ENCODE measurements around the gene GRIP2.

Gene GRIP2

DNA sequence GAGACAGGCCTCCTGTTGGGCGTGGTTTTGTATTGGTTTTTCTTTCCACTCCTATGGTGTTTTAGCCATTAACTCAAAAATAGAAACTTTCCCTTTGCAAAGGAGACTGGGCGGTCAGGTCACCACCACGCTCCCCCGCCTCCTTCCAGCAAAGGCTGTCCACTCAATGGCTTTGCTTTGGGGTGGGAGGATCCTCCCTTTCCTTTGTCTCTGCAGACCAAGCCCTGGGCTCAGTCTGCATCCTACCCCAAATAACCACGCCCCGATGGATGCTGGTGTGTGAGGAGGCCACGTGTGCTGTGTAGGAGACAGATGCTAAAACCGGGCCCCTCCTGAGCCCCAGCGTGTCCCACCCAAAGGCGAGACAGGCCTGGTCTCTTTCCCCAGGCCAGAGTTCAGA lies 68.5 kb downstream of the GRIP2 start:
- Histone ChIP-seq H3K4me1 (ENCODE audit: control insufficient read depth, insufficient read depth, low read length, poor library complexity, severe bottlenecking) (no peaks in the 10 kb centered on the region), H3K27ac (ENCODE audit: insufficient read depth, low read length, poor library complexity, severe bottlenecking) (no peak overlapping the region), H3K27me3 (replicated peaks; ENCODE audit: control insufficient read depth, insufficient read depth, low read length, poor library complexity, severe bottlenecking) (no peaks in the 10 kb centered on the region), H3K36me3 (ENCODE audit: control insufficient read depth, insufficient read depth, low read length) (peaks cover 71% of the 10 kb centered on the region), H3K4me3 (ENCODE audit: insufficient read depth, low read depth, low read length, poor library complexity, severe bottlenecking) (no peak overlapping the region), H3K9me3 (ENCODE audit: control insufficient read depth, low read length) (no peaks in the 10 kb centered on the region)
- DNase-seq, result no peak

DNA sequence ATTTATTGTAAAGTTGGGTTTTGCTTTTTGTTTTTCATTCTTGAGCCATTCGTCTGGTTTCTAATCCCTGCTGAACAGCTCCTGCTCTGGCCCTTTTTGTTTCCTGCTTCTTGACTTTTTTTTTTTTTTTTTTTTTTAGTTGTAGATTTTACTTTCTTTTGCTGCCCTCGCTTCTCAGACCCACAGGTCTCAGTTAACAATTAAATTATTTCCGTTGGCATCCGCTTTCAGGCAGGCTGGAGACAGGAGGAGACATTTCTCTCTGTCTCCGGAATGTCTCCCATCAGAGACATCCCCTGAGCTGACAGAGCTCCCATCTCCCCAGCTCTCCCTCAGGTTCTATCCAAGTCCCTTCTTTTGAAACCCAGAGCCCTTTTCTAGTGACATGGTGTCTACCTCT lies 69.1 kb downstream of the GRIP2 start:
- H3K9me3 ChIP-seq (ENCODE audit: control insufficient read depth, low read length), result no peaks in the 10 kb centered on the region
- H3K4me3 ChIP-seq (ENCODE audit: insufficient read depth, low read depth, low read length, poor library complexity, severe bottlenecking), result no peak overlapping the region
- H3K4me1 ChIP-seq (ENCODE audit: control insufficient read depth, insufficient read depth, low read length, poor library complexity, severe bottlenecking), result no peaks in the 10 kb centered on the region
- no peak overlapping the region for H3K27ac ChIP-seq (ENCODE audit: insufficient read depth, low read length, poor library complexity, severe bottlenecking)
- H3K36me3 ChIP-seq (ENCODE audit: control insufficient read depth, insufficient read depth, low read length), result peaks cover 69% of the 10 kb centered on the region
- DNase-seq, result no peak
- no peaks in the 10 kb centered on the region for H3K27me3 ChIP-seq (replicated peaks; ENCODE audit: control insufficient read depth, insufficient read depth, low read length, poor library complexity, severe bottlenecking)

DNA sequence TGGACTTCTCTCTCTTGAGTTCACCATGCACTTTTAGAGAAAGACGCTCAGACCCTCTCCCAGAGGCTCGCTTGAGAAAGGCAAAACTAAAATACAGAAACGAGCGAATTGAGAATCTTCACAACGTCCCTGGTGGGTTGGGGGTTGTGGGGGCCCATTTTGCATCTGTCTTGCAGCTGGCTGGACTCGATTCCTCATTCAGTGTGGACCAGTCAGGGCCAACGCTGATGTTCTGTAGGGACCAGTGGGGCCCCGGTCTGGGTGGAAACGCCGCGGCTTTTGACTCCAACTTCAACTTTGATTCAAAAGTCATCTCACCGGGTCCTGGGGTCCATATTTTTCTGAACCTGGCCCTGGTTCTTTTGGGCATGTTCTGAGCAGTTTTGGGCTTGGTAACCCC lies 69.7 kb downstream of the GRIP2 start:
- no peak for DNase-seq
- Histone ChIP-seq H3K9me3 (ENCODE audit: control insufficient read depth, low read length) (no peaks in the 10 kb centered on the region), H3K36me3 (ENCODE audit: control insufficient read depth, insufficient read depth, low read length) (peaks cover 68% of the 10 kb centered on the region), H3K27me3 (replicated peaks; ENCODE audit: control insufficient read depth, insufficient read depth, low read length, poor library complexity, severe bottlenecking) (no peaks in the 10 kb centered on the region), H3K27ac (ENCODE audit: insufficient read depth, low read length, poor library complexity, severe bottlenecking) (no peak overlapping the region), H3K4me3 (ENCODE audit: insufficient read depth, low read depth, low read length, poor library complexity, severe bottlenecking) (no peak overlapping the region), H3K4me1 (ENCODE audit: control insufficient read depth, insufficient read depth, low read length, poor library complexity, severe bottlenecking) (no peaks in the 10 kb centered on the region)

DNA sequence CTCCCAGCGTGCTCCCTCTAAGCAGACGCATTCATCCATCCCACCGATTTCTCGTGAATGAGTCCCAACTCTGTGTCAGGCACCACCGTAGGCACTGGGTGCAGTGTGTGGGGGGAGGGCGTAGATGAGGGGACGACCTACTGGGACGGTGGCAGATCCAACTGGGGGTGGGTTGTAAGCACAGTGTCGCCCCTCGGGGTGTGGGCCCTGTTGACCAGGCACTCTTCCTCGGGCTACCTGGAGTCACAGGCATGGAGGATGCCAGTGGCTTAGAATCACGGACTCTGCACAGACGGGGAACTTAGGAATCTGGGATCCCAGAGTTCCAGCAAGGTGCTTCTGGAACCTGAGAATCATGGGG lies 71.5 kb downstream of the GRIP2 start:
- no peak overlapping the region for H3K4me3 ChIP-seq (ENCODE audit: insufficient read depth, low read depth, low read length, poor library complexity, severe bottlenecking)
- no peak for DNase-seq
- no peaks in the 10 kb centered on the region for H3K9me3 ChIP-seq (ENCODE audit: control insufficient read depth, low read length)
- no peaks in the 10 kb centered on the region for H3K4me1 ChIP-seq (ENCODE audit: control insufficient read depth, insufficient read depth, low read length, poor library complexity, severe bottlenecking)
- no peak overlapping the region for H3K27ac ChIP-seq (ENCODE audit: insufficient read depth, low read length, poor library complexity, severe bottlenecking)
- no peaks in the 10 kb centered on the region for H3K27me3 ChIP-seq (replicated peaks; ENCODE audit: control insufficient read depth, insufficient read depth, low read length, poor library complexity, severe bottlenecking)
- peaks cover 79% of the 10 kb centered on the region for H3K36me3 ChIP-seq (ENCODE audit: control insufficient read depth, insufficient read depth, low read length)

DNA sequence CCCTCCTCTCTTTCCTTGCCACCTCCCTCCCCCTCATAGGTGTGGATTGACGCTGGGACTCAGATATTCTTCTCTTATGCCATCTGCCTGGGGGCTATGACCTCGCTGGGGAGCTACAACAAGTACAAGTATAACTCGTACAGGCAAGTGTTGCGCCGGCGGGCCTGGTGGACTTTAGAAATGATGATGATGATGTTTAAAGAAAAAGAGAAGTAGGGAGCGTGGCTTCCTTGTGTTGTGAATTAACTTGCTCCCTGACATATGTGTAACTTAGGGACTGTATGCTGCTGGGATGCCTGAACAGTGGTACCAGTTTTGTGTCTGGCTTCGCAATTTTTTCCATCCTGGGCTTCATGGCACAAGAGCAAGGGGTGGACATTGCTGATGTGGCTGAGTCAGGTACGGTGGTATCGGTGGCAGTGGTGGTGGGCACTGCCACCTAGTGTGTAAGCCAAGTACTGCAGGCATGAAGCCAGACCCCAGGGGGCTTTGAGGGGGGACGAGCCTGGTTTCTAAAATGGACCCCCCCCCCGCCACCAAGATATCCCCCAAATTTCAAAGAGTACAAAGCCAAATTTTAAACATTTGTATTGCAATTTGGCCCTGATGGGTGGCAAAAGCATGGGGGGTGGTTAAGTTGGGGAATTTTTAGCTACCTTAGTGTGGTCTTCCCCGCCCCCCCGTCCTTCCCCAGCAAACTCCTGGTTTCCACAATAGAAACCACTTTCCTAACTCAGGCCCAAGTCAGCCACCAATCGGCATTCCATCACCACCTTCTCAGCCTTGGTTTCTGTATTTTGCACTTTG lies 72.1 kb downstream of the GRIP2 start:
- Histone ChIP-seq H3K4me1 (ENCODE audit: control insufficient read depth, insufficient read depth, low read length, poor library complexity, severe bottlenecking) (no peaks in the 10 kb centered on the region), H3K27ac (ENCODE audit: insufficient read depth, low read length, poor library complexity, severe bottlenecking) (no peak overlapping the region), H3K36me3 (ENCODE audit: control insufficient read depth, insufficient read depth, low read length) (peaks cover 81% of the 10 kb centered on the region), H3K27me3 (replicated peaks; ENCODE audit: control insufficient read depth, insufficient read depth, low read length, poor library complexity, severe bottlenecking) (no peaks in the 10 kb centered on the region), H3K9me3 (ENCODE audit: control insufficient read depth, low read length) (no peaks in the 10 kb centered on the region), H3K4me3 (ENCODE audit: insufficient read depth, low read depth, low read length, poor library complexity, severe bottlenecking) (no peak overlapping the region)
- peak; percentile 7 to 38 (median 12) for DNase-seq

DNA sequence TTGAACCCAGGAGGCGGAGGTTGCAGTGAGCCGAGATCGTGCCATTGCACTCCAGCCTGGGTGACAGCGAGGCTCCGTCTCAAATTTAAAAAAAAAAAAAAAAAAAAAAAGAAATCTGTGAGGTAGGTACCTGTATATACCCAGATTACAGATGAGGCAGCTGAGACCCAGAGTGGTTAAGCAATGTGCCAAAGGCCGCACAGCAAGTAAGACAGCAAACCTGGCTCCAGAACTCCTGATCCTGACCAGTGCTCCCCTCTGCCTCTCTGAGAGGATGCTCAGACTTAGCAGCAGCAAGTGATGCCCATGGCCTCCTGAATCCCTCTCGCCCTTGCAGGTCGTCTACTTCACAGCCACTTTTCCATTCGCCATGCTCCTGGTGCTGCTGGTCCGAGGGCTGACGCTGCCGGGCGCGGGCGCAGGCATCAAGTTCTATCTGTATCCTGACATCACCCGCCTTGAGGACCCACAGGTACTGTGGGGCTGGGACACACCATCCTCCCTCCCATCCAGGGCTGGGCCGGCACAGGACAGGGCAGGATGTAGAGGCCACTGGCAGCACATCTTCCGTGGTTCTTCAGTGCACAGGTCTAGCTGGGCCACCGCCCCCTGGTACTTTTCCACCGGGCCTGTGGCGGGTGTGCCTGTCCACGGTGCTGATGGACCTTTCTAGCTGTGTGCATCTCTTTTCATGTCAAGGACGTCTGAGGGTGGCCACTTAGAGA lies 73.8 kb downstream of the GRIP2 start:
- Histone ChIP-seq H3K4me1 (ENCODE audit: control insufficient read depth, insufficient read depth, low read length, poor library complexity, severe bottlenecking) (no peaks in the 10 kb centered on the region), H3K27ac (ENCODE audit: insufficient read depth, low read length, poor library complexity, severe bottlenecking) (no peak overlapping the region), H3K27me3 (replicated peaks; ENCODE audit: control insufficient read depth, insufficient read depth, low read length, poor library complexity, severe bottlenecking) (no peaks in the 10 kb centered on the region), H3K4me3 (ENCODE audit: insufficient read depth, low read depth, low read length, poor library complexity, severe bottlenecking) (no peak overlapping the region), H3K9me3 (ENCODE audit: control insufficient read depth, low read length) (no peaks in the 10 kb centered on the region), H3K36me3 (ENCODE audit: control insufficient read depth, insufficient read depth, low read length) (peaks cover 75% of the 10 kb centered on the region)
- DNase-seq, result no peak

DNA sequence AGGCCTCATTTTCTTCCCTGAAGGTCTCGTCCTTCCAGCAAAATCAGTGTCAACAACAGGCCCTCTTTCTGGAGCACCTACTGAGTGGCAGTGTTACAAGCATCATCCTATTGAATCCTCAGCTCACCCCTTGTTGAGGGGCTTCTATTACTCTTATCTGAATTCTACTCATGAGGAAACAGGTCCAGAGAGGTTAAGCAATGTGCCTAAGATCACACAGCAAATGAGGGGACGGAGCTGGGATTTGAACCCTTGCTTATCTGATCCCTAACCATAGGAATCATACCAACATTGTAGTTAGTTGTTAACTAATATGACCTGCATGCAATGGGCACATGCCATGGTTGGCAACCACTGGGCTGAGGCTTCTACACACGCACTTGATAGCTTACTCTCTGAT lies 74.7 kb downstream of the GRIP2 start:
- no peak overlapping the region for H3K27ac ChIP-seq (ENCODE audit: insufficient read depth, low read length, poor library complexity, severe bottlenecking)
- H3K36me3 ChIP-seq (ENCODE audit: control insufficient read depth, insufficient read depth, low read length), result peaks cover 72% of the 10 kb centered on the region

DNA sequence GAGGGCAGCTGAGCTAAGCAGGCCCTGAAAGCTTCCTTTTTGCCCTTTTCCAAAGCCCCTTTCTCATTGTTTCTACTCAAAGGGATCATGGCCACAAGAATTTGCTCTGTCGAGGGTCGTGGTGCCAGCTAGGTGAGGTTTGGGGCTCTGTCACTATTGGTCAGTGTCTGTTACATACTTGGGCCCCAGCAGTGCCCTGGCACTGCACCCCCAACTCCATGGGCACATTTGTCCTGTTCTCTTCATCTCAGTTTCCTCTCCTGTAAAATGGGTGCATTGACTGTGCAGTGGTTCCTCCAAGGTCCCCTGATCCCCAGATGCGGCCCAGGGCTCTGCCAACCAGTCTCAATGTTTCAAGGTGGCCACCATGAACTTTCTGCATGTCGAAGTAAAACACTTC lies 75.6 kb downstream of the GRIP2 start:
- no peak for DNase-seq
- H3K4me1 ChIP-seq (ENCODE audit: control insufficient read depth, insufficient read depth, low read length, poor library complexity, severe bottlenecking), result no peaks in the 10 kb centered on the region
- H3K4me3 ChIP-seq (ENCODE audit: insufficient read depth, low read depth, low read length, poor library complexity, severe bottlenecking), result no peak overlapping the region
- H3K27me3 ChIP-seq (replicated peaks; ENCODE audit: control insufficient read depth, insufficient read depth, low read length, poor library complexity, severe bottlenecking), result no peaks in the 10 kb centered on the region
- peaks cover 71% of the 10 kb centered on the region for H3K36me3 ChIP-seq (ENCODE audit: control insufficient read depth, insufficient read depth, low read length)
- H3K27ac ChIP-seq (ENCODE audit: insufficient read depth, low read length, poor library complexity, severe bottlenecking), result no peak overlapping the region
- no peaks in the 10 kb centered on the region for H3K9me3 ChIP-seq (ENCODE audit: control insufficient read depth, low read length)

More for the DNA sequence above, 74.7 kb downstream of the GRIP2 start:
- DNase-seq, result no peak
- no peaks in the 10 kb centered on the region for H3K27me3 ChIP-seq (replicated peaks; ENCODE audit: control insufficient read depth, insufficient read depth, low read length, poor library complexity, severe bottlenecking)
- H3K4me3 ChIP-seq (ENCODE audit: insufficient read depth, low read depth, low read length, poor library complexity, severe bottlenecking), result no peak overlapping the region
- H3K9me3 ChIP-seq (ENCODE audit: control insufficient read depth, low read length), result no peaks in the 10 kb centered on the region
- H3K4me1 ChIP-seq (ENCODE audit: control insufficient read depth, insufficient read depth, low read length, poor library complexity, severe bottlenecking), result no peaks in the 10 kb centered on the region

DNA sequence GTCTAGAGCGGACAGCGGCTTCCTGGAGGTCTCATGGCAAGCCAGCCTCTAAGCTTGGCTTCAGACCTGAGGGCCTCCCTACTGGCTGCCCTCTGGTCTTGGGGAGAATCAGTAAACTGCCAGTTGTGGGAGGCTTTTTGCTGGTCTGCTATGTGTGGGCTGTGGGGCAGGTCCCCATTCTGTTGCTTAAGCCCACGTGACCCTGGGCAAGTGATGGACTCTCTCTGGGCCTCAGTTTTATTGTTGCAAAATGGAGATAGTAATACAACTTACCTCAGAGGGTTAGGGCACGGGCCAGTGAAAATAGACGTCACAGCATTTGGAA lies 76.0 kb downstream of the GRIP2 start:
- Histone ChIP-seq H3K36me3 (ENCODE audit: control insufficient read depth, insufficient read depth, low read length) (peaks cover 70% of the 10 kb centered on the region), H3K9me3 (ENCODE audit: control insufficient read depth, low read length) (no peaks in the 10 kb centered on the region), H3K27ac (ENCODE audit: insufficient read depth, low read length, poor library complexity, severe bottlenecking) (no peak overlapping the region), H3K27me3 (replicated peaks; ENCODE audit: control insufficient read depth, insufficient read depth, low read length, poor library complexity, severe bottlenecking) (no peaks in the 10 kb centered on the region), H3K4me1 (ENCODE audit: control insufficient read depth, insufficient read depth, low read length, poor library complexity, severe bottlenecking) (no peaks in the 10 kb centered on the region), H3K4me3 (ENCODE audit: insufficient read depth, low read depth, low read length, poor library complexity, severe bottlenecking) (no peak overlapping the region)
- DNase-seq, result no peak

DNA sequence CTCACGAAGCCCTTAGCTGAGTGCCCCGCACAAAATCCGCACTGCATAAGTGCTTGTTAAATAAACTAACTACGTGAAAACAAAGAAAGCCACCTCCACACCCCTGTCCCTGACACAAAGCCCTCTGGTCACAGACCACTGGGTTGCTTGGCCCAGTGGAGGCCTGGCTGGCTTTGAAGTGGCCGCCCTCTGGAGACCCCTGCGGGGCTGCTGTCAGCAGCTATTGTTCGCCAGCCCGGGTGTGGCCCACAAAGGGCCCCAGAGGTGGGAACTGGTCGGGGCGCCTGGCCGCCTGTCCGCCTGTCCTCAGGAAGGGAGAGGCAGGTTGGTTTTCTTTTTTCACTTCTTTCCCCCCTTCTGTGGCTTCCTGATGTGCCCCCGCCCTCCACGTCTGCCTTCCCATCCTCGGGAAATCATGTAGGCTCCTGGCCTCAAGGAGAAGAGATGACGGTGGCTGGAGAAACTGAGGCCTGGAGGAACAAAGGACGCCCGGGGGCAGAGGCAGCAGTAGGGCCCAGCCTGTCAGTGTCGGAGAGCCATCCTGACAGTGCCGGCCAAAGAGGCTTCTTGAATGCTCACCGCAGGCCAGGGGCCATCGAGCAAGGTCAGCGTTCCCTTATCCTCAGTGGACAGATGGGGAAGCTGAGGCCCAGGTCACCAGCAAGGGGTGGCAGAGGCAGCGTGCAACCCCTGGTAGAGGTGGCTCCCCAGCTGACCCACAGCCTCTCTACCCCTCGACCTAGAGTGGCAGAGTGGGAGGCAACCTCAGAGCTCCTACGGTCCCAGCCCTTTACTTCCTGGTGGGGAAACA lies 76.6 kb downstream of the GRIP2 start:
- H3K9me3 ChIP-seq (ENCODE audit: control insufficient read depth, low read length), result no peaks in the 10 kb centered on the region
- no peak overlapping the region for H3K4me3 ChIP-seq (ENCODE audit: insufficient read depth, low read depth, low read length, poor library complexity, severe bottlenecking)
- no peak overlapping the region for H3K27ac ChIP-seq (ENCODE audit: insufficient read depth, low read length, poor library complexity, severe bottlenecking)
- no peaks in the 10 kb centered on the region for H3K4me1 ChIP-seq (ENCODE audit: control insufficient read depth, insufficient read depth, low read length, poor library complexity, severe bottlenecking)
- DNase-seq, result no peak
- H3K36me3 ChIP-seq (ENCODE audit: control insufficient read depth, insufficient read depth, low read length), result peaks cover 67% of the 10 kb centered on the region
- no peaks in the 10 kb centered on the region for H3K27me3 ChIP-seq (replicated peaks; ENCODE audit: control insufficient read depth, insufficient read depth, low read length, poor library complexity, severe bottlenecking)
